Measurements from ENCODE around the gene KRT78. TPM values are rescaled to one million over a fixed set of nuclear protein-coding genes. Genes with fewer than 3 reads are reported as not detected.

Gene KRT78
- total RNA-seq, 1 donor from 2014 or later, result not detected

GRCh38 chr12:52827499-52828090, 21.2 kb downstream of the KRT78 start:
- no peaks in the 10 kb centered on the region for H3K36me3 Mint-ChIP-seq (ENCODE audit: insufficient read depth)
- H3K27ac Mint-ChIP-seq, result no peak overlapping the region
- H3K4me1 Mint-ChIP-seq (ENCODE audit: low read depth), result peaks cover 7% of the 10 kb centered on the region
- no peak overlapping the region for H3K4me3 Mint-ChIP-seq (ENCODE audit: low read depth)
- no peak for DNase-seq (ENCODE audit: low spot score, unreplicated experiment)
- TF ChIP-seq CTCF (IDR thresholded peaks at IDR 0.05; ENCODE audit: unreplicated experiment), result no peak
- peaks cover 3% of the 10 kb centered on the region for H3K9me3 Mint-ChIP-seq (ENCODE audit: low read depth)
- peaks cover 12% of the 10 kb centered on the region for H3K27me3 Mint-ChIP-seq

- no peak for DNase-seq (ENCODE audit: low spot score, unreplicated experiment)
- TF ChIP-seq CTCF (IDR thresholded peaks at IDR 0.05; ENCODE audit: unreplicated experiment), result no peak
- Mint-ChIP-seq H3K9me3 (ENCODE audit: low read depth) (peaks cover 3% of the 10 kb centered on the region), H3K27me3 (peaks cover 18% of the 10 kb centered on the region), H3K27ac (peak overlapping the region; percentile 48), H3K4me3 (ENCODE audit: low read depth) (no peak overlapping the region), H3K36me3 (ENCODE audit: insufficient read depth) (no peaks in the 10 kb centered on the region), H3K4me1 (ENCODE audit: low read depth) (peaks cover 7% of the 10 kb centered on the region)
Observed at GRCh38 chr12:52826611-52827498, 21.9 kb downstream of the KRT78 start.

DNA sequence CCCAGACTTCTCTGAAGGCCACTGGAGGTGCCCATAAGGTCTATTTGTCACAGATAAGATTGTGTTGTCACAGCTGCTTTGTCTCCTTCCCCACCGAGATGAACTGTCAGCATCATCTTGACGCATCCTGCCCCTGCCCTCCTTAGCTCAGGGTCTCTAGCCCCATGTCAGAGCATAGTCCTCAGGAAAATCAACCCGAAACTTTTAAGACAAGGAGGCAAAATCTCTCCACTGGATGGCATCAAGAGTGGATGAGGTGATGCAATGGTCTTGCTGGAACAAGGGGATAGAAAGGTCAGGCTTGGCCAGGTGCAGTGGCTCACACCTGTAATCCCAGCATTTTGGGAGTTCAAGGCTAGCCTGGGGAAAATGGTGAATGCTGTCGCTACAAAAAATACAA, 22.8 kb downstream of the KRT78 start:
- Mint-ChIP-seq H3K36me3 (ENCODE audit: insufficient read depth) (no peaks in the 10 kb centered on the region), H3K4me3 (ENCODE audit: low read depth) (no peak overlapping the region), H3K27me3 (peaks cover 18% of the 10 kb centered on the region), H3K9me3 (ENCODE audit: low read depth) (peaks cover 3% of the 10 kb centered on the region), H3K4me1 (ENCODE audit: low read depth) (peaks cover 7% of the 10 kb centered on the region), H3K27ac (no peak overlapping the region)
- DNase-seq (ENCODE audit: low spot score, unreplicated experiment), result no peak
- no peak for TF ChIP-seq CTCF (IDR thresholded peaks at IDR 0.05; ENCODE audit: unreplicated experiment)

- TF ChIP-seq CTCF (IDR thresholded peaks at IDR 0.05; ENCODE audit: unreplicated experiment), result no peak
- peaks cover 7% of the 10 kb centered on the region for H3K4me1 Mint-ChIP-seq (ENCODE audit: low read depth)
- no peak overlapping the region for H3K27ac Mint-ChIP-seq
- no peak overlapping the region for H3K4me3 Mint-ChIP-seq (ENCODE audit: low read depth)
- no peak for DNase-seq (ENCODE audit: low spot score, unreplicated experiment)
- H3K9me3 Mint-ChIP-seq (ENCODE audit: low read depth), result peaks cover 3% of the 10 kb centered on the region
- H3K36me3 Mint-ChIP-seq (ENCODE audit: insufficient read depth), result no peaks in the 10 kb centered on the region
- peaks cover 21% of the 10 kb centered on the region for H3K27me3 Mint-ChIP-seq
Observed at GRCh38 chr12:52824741-52825410, 23.9 kb downstream of the KRT78 start.

DNA sequence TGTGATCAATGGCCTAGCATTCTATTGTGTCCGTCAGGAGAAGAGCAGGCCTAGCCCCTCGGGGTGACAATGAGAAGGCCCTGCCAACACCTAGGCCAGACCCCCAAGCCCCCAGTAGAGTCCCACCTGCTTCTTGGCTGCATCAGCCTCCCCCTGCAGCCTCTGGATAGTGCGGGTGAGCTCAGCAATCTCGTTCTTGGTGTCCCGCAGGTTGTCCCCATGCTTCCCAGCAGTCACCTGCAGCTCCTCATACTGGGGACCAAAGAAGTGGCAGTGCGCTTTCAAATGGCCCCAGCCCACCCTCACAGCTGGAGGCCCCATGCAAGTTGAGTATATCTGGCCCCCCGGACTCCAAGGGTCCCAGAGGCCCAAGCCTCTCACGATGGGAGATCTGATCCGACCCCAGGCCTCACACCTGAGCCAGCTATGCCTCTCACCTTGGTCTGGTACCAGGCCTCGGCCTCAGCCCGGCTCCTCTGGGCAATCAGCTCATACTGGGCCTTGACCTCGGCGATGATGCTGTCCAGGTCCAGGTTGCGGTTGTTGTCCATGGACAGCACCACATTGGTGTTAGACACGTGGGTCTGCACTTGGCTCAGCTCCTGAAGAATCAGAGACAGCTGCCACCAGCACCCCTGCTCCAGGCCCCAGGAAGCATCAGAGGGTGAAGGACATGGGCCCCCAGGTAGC, 24.9 kb downstream of the KRT78 start:
- Mint-ChIP-seq H3K27ac (no peak overlapping the region), H3K4me3 (ENCODE audit: low read depth) (no peak overlapping the region), H3K36me3 (ENCODE audit: insufficient read depth) (no peaks in the 10 kb centered on the region), H3K9me3 (ENCODE audit: low read depth) (peaks cover 3% of the 10 kb centered on the region), H3K4me1 (ENCODE audit: low read depth) (peaks cover 7% of the 10 kb centered on the region), H3K27me3 (peaks cover 21% of the 10 kb centered on the region)
- DNase-seq (ENCODE audit: low spot score, unreplicated experiment), result no peak
- no peak for TF ChIP-seq CTCF (IDR thresholded peaks at IDR 0.05; ENCODE audit: unreplicated experiment)
